CD4-positive, alpha-beta T cell treated with Interleukin-12 subunit alpha and Interleukin-12 subunit beta, for 1 hour (primary cell): ENCODE data around the gene DHDH.
"Not testable (repeated sequence)": the region's sequence is repeated elsewhere in the genome, so short reads cannot be mapped to it uniquely, and the experiment has no call there.

ENCODE experiments used
- DNase-seq: peaks from one replicate; pipeline ENCODE4 v3.0.0-alpha.2; 2020

The DHDH gene

GRCh38 chr19:48918071-48918470 is 15.4 kb upstream of the DHDH start:
- DNase-seq: no peak

GRCh38 chr19:48918801-48919247 is 14.7 kb upstream of the DHDH start:
- peak; percentile 14 for DNase-seq

- DNase-seq: not testable (repeated sequence)
These were observed 14.2 kb upstream of the DHDH start for GRCh38 chr19:48919271-48919670.

- no peak for DNase-seq
These were observed 12.6 kb upstream of the DHDH start for GRCh38 chr19:48920949-48921348.

GRCh38 chr19:48921721-48922500 is 11.6 kb upstream of the DHDH start:
- no peak for DNase-seq

GRCh38 chr19:48922548-48923490 is 10.7 kb upstream of the DHDH start:
- no peak for DNase-seq

- no peak for DNase-seq
These were observed 8.2 kb upstream of the DHDH start for GRCh38 chr19:48925240-48925843.

GRCh38 chr19:48925890-48926289 is 7.6 kb upstream of the DHDH start:
- not testable (repeated sequence) for DNase-seq

- DNase-seq: no peak
These were observed 6.6 kb upstream of the DHDH start for GRCh38 chr19:48926909-48927308.

GRCh38 chr19:48927692-48928091 is 5.8 kb upstream of the DHDH start:
- DNase-seq: not testable (repeated sequence)

GRCh38 chr19:48928164-48929025 is 5.1 kb upstream of the DHDH start:
- DNase-seq: no peak

- no peak for DNase-seq
These were observed 1.3 kb downstream of the DHDH start for GRCh38 chr19:48934837-48935236.

- no peak for DNase-seq
These were observed 2.4 kb downstream of the DHDH start for GRCh38 chr19:48935864-48936263.

GRCh38 chr19:48938256-48938655 is 4.8 kb downstream of the DHDH start:
- DNase-seq: no peak

- DNase-seq: no peak
These were observed 7.4 kb downstream of the DHDH start for GRCh38 chr19:48940902-48941301.

GRCh38 chr19:48943081-48943480 is 9.6 kb downstream of the DHDH start:
- DNase-seq: no peak

- no peak for DNase-seq
These were observed 11.9 kb downstream of the DHDH start for GRCh38 chr19:48945415-48945814.

- no peak for DNase-seq
These were observed 12.3 kb downstream of the DHDH start for GRCh38 chr19:48945817-48946216.

- DNase-seq: no peak
These were observed 13.2 kb downstream of the DHDH start for GRCh38 chr19:48946463-48947257.

GRCh38 chr19:48947258-48947542 is 13.7 kb downstream of the DHDH start:
- no peak for DNase-seq

- DNase-seq: no peak
These were observed 16.7 kb downstream of the DHDH start for GRCh38 chr19:48950159-48950558.
